HG03175 (cell line): ENCODE data around the gene CDS2.

ENCODE experiments used
- ATAC-seq: cut with Tn5 transposase; IDR thresholded peaks from one replicate; pipeline ENCODE4 v1.9.1; 2021; ENCODE audit warnings: mild to moderate bottlenecking, moderate library complexity; ENCODE audit not compliant: unreplicated experiment

The CDS2 gene

GRCh38 chr20:5118220-5119142, 8.3 kb upstream of the CDS2 start:
- ATAC-seq = no peak

GRCh38 chr20:5119143-5119434, 7.7 kb upstream of the CDS2 start:
- no peak for ATAC-seq

- ATAC-seq = peak; percentile 93
Observed at GRCh38 chr20:5119435-5120184, 7.2 kb upstream of the CDS2 start, which contains the start of gene PCNA. Gene PCNA, minus strand, starts transcription at chr20:5119958. Its CDS starts 160 bp downstream, at chr20:5119798.

- no peak for ATAC-seq
Observed at GRCh38 chr20:5120185-5120476, 6.7 kb upstream of the CDS2 start.

- ATAC-seq = no peak
Observed at GRCh38 chr20:5122873-5123260, 3.9 kb upstream of the CDS2 start.

GRCh38 chr20:5127204-5127858, 523 bp downstream of the CDS2 start:
- peak; percentile 32 for ATAC-seq

- no peak for ATAC-seq
Observed at GRCh38 chr20:5127859-5128424, 1.1 kb downstream of the CDS2 start.

- no peak for ATAC-seq
Observed at GRCh38 chr20:5128886-5129285, 2.1 kb downstream of the CDS2 start.

GRCh38 chr20:5131502-5131901, 4.7 kb downstream of the CDS2 start:
- ATAC-seq = no peak

- no peak for ATAC-seq
Observed at GRCh38 chr20:5133998-5134397, 7.2 kb downstream of the CDS2 start.

GRCh38 chr20:5135363-5136012, 8.7 kb downstream of the CDS2 start:
- no peak for ATAC-seq

GRCh38 chr20:5136096-5136495, 9.3 kb downstream of the CDS2 start:
- ATAC-seq = no peak

GRCh38 chr20:5140195-5140594, 13.4 kb downstream of the CDS2 start:
- ATAC-seq = no peak

GRCh38 chr20:5141615-5142014, 14.8 kb downstream of the CDS2 start:
- no peak for ATAC-seq

GRCh38 chr20:5143851-5144250, 17.0 kb downstream of the CDS2 start:
- ATAC-seq = no peak

GRCh38 chr20:5145365-5146098, 18.7 kb downstream of the CDS2 start:
- ATAC-seq = no peak

- no peak for ATAC-seq
Observed at GRCh38 chr20:5146099-5146668, 19.4 kb downstream of the CDS2 start.

GRCh38 chr20:5146871-5147592, 20.2 kb downstream of the CDS2 start:
- ATAC-seq = no peak

- no peak for ATAC-seq
Observed at GRCh38 chr20:5148581-5148980, 21.8 kb downstream of the CDS2 start.
